SK-N-SH (cell line): Measurements from ENCODE around the gene COL3A1. TPM values are rescaled to one million over a fixed set of nuclear protein-coding genes. Genes with fewer than 3 reads are reported as not detected.

ENCODE experiments used
- CTCF ChIA-PET: fragments of 300-600, 350-600 bp; formaldehyde crosslinking; extraction: SDS; loops from one replicate; lab custom pipeline; 2021; lab: Yijun Ruan, JAX
- POLR2A ChIA-PET: fragments of 350-600 bp; sonication (Branson Sonifier 250); formaldehyde crosslinking; extraction: SDS; loops from one replicate; lab custom pipeline; 2020; ENCODE audit warnings: antibody characterized with exemption, inconsistent platforms; lab: Yijun Ruan, JAX
- DNase-seq: peaks from one replicate; pipeline ENCODE4 v3.0.0; 2012
- H2AFZ ChIP-seq: fragments of 200-600 bp; sonication (generic); 2 replicates; pipeline ENCODE4 v1.8.1; 2016; ENCODE audit warnings: antibody characterized with exemption, mild to moderate bottlenecking, low read depth
- H3F3A ChIP-seq: fragments of 200-600 bp; sonication (generic); replicated peaks from 2 replicates; pipeline ENCODE3; 2016; ENCODE audit warnings: antibody characterized with exemption, mild to moderate bottlenecking; ENCODE audit not compliant: insufficient read depth
- H3K27ac ChIP-seq, 2 experiments: fragments of 200-500 bp in 1 of 2; fragments of 200-600 bp in 1 of 2; sonication (Bioruptor generic) in 1 of 2; sonication (generic), shearing (Covaris generic) in 1 of 2; 2 replicates each; pipeline versions ENCODE4 v1.5.1 to v1.6.1; 2014 to 2016; ENCODE audit warnings: low read depth in 2 of 2, inconsistent platforms in 1 of 2, low read length in 1 of 2, mild to moderate bottlenecking in 1 of 2, mixed read lengths in 1 of 2
- H3K27me3 ChIP-seq: fragments of 200-600 bp; sonication (generic), shearing (Covaris generic); 2 replicates; pipeline ENCODE4 v1.6.1; 2016; ENCODE audit warnings: mixed run types; ENCODE audit not compliant: insufficient read depth
- H3K36me3 ChIP-seq, 2 experiments: fragments of 200-500 bp in 1 of 2; fragments of 200-600 bp in 1 of 2; sonication (Bioruptor generic) in 1 of 2; sonication (generic) in 1 of 2; replicated peaks in 1 of 2; 2 replicates each; pipeline versions ENCODE3 to v1.5.1; 2014 to 2016; ENCODE audit warnings: low read length in 1 of 2, mild to moderate bottlenecking in 1 of 2; ENCODE audit not compliant: insufficient read depth in 2 of 2, control insufficient read depth in 1 of 2
- H3K4me1 ChIP-seq, 2 experiments: fragments of 200-500 bp in 1 of 2; fragments of 200-600 bp in 1 of 2; sonication (Bioruptor generic) in 1 of 2; sonication (generic), shearing (Covaris generic) in 1 of 2; 2 replicates each; pipeline versions ENCODE4 v1.5.1 to v1.6.1; 2014 to 2016; ENCODE audit warnings: low read depth in 1 of 2, low read length in 1 of 2, mixed run types in 1 of 2; ENCODE audit not compliant: insufficient read depth in 2 of 2, control insufficient read depth in 1 of 2
- H3K4me2 ChIP-seq: fragments of 200-600 bp; sonication (generic), shearing (Covaris generic); 2 replicates; pipeline ENCODE4 v1.6.1; 2017; ENCODE audit warnings: mixed run types
- H3K4me3 ChIP-seq, 2 experiments: fragments of 200-500 bp in 1 of 2; fragments of 200-600 bp in 1 of 2; sonication (Bioruptor generic) in 1 of 2; sonication (generic), shearing (Covaris generic) in 1 of 2; 2 replicates each; pipeline versions ENCODE4 v1.5.1 to v1.8.1; 2014 to 2016; ENCODE audit warnings: low read depth in 2 of 2, inconsistent platforms in 1 of 2, low read length in 1 of 2, mild to moderate bottlenecking in 1 of 2, mixed read lengths in 1 of 2, moderate library complexity in 1 of 2
- H3K79me2 ChIP-seq: fragments of 200-600 bp; sonication (generic); 2 replicates; pipeline ENCODE4 v1.8.1; 2017; ENCODE audit warnings: mild to moderate bottlenecking; ENCODE audit not compliant: insufficient read depth
- H3K9ac ChIP-seq: fragments of 200-600 bp; sonication (generic); 2 replicates; pipeline ENCODE4 v1.6.1; 2017; ENCODE audit warnings: mixed run types
- H3K9me2 ChIP-seq: fragments of 200-600 bp; sonication (generic); 2 replicates; pipeline ENCODE4 v1.6.1; 2017; ENCODE audit warnings: mixed run types
- H3K9me3 ChIP-seq: fragments of 200-600 bp; sonication (generic); 2 replicates; pipeline ENCODE4 v1.6.1; 2017; ENCODE audit warnings: mixed run types, mild to moderate bottlenecking, moderate library complexity
- H4K20me1 ChIP-seq: fragments of 200-600 bp; sonication (generic); 2 replicates; pipeline ENCODE4 v1.6.1; 2017; ENCODE audit warnings: mild to moderate bottlenecking, mixed run types; ENCODE audit not compliant: insufficient read depth
- ELF1 ChIP-seq: IDR thresholded peaks from 2 replicates; pipeline ENCODE4 v1.4.0; 2012
- EP300 ChIP-seq, 2 experiments: IDR thresholded peaks; 2 replicates each; pipeline versions ENCODE4 v1.4.0 to v1.6.1; 2012; ENCODE audit warnings: borderline replicate concordance in 1 of 2, low read depth in 1 of 2, low read length in 1 of 2
- FOSL2 ChIP-seq: IDR thresholded peaks from 2 replicates; pipeline ENCODE4 v1.4.0; 2012; ENCODE audit warnings: low read depth, mild to moderate bottlenecking, moderate library complexity, borderline replicate concordance
- FOXJ3 ChIP-seq: sonication (generic); formaldehyde crosslinking; IDR thresholded peaks from 2 replicates; pipeline ENCODE4 v1.5.1; 2020; ENCODE audit warnings: mild to moderate bottlenecking, missing genetic modification reagents
- FOXM1 ChIP-seq: IDR thresholded peaks from 2 replicates; pipeline ENCODE4 v1.4.0; 2012; ENCODE audit warnings: low read depth, mild to moderate bottlenecking
- GABPA ChIP-seq: IDR thresholded peaks from 2 replicates; pipeline ENCODE4 v1.4.0; 2012; ENCODE audit warnings: low read depth, mild to moderate bottlenecking
- JUND ChIP-seq: IDR thresholded peaks from 2 replicates; pipeline ENCODE4 v1.4.0; 2012
- MEF2A ChIP-seq: IDR thresholded peaks from 2 replicates; pipeline ENCODE4 v1.4.0; 2012; ENCODE audit warnings: low read depth, borderline replicate concordance
- NFIC ChIP-seq: IDR thresholded peaks from 2 replicates; pipeline ENCODE4 v1.4.0; 2012; ENCODE audit warnings: borderline replicate concordance
- RFX5 ChIP-seq: IDR thresholded peaks from 2 replicates; pipeline ENCODE4 v1.6.1; 2012; ENCODE audit warnings: mild to moderate bottlenecking, improper control_type of control experiment, low read length
- RXRA ChIP-seq: IDR thresholded peaks from 2 replicates; pipeline ENCODE4 v1.4.0; 2012; ENCODE audit warnings: low read depth, mild to moderate bottlenecking, borderline replicate concordance
- SIN3A ChIP-seq: IDR thresholded peaks from 2 replicates; pipeline ENCODE4 v1.6.1; 2012; ENCODE audit warnings: low read depth, mild to moderate bottlenecking, low read length, moderate library complexity, borderline replicate concordance
- SMC3 ChIP-seq: IDR thresholded peaks from 2 replicates; pipeline ENCODE4 v1.6.1; 2012; ENCODE audit warnings: low read depth, low read length, improper control_type of control experiment
- YY1 ChIP-seq: IDR thresholded peaks from 2 replicates; pipeline ENCODE4 v1.4.0; 2012; ENCODE audit warnings: low read depth, mild to moderate bottlenecking
- WGBS: methylation state at CpG from one replicate; pipeline ENCODE4 v1.1.6; 2017; ENCODE audit warnings: low lambda C conversion rate; 5-methylcytosine and 5-hydroxymethylcytosine counted together
- polyA plus RNA-seq, 3 experiments: library from polyadenylated mRNA; depleted of rRNA; stranded (reverse); fragments of >200 nt; gene quantifications; 2 replicates each; pipeline ENCODE4 v1.2.3, GENCODE V29; 2012
- TF ChIP-seq, protein P1 (sequence below): IDR thresholded peaks from 2 replicates; pipeline ENCODE4 v1.4.0; 2012; ENCODE audit warnings: low read depth
- TF ChIP-seq, protein P2 (sequence below): IDR thresholded peaks from 2 replicates; pipeline ENCODE4 v1.4.0; 2012; ENCODE audit warnings: low read depth, borderline replicate concordance
- TF ChIP-seq, protein P3 (sequence below): fragments of 150-350 bp; IDR thresholded peaks from 2 replicates; pipeline ENCODE4 v1.6.1; 2017; ENCODE audit warnings: antibody characterized with exemption, low read length, low read depth, borderline replicate concordance
- TF ChIP-seq, protein P4 (sequence below): IDR thresholded peaks from 2 replicates; pipeline ENCODE4; 2012
- TF ChIP-seq, protein P5 (sequence below): fragments of 200-600 bp; sonication (generic); IDR thresholded peaks from 2 replicates; pipeline ENCODE4 v1.6.1; 2017; ENCODE audit warnings: antibody characterized with exemption, mild to moderate bottlenecking, moderate library complexity

COL3A1 gene
- polyA plus RNA-seq, 1 of the 3 experiments (the other 2 are of a cell fraction): 987 TPM

DNA sequence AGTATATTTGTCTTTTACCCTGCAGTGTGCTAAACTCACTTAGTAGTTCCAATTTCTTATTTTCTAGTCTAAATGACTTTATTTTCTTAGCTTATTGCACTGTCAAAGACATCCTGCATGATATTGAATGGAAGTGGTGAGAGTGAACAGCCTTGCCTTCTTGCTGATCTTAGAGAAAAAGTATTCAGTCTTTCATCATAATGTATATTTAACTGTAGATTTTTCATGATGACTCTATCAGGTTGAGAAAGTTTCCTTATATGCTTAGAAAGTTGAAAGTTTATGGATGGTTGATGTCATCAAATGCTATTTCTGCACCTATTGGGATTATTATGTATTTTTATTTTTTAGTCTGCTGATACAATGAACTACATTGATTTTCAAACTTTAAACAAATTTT lies 21.3 kb upstream of the COL3A1 start (continued):
- TF ChIP-seq, protein P1, sequence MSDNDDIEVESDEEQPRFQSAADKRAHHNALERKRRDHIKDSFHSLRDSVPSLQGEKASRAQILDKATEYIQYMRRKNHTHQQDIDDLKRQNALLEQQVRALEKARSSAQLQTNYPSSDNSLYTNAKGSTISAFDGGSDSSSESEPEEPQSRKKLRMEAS: no peak
- TF ChIP-seq RXRA: no peak
- TF ChIP-seq, protein P2, sequence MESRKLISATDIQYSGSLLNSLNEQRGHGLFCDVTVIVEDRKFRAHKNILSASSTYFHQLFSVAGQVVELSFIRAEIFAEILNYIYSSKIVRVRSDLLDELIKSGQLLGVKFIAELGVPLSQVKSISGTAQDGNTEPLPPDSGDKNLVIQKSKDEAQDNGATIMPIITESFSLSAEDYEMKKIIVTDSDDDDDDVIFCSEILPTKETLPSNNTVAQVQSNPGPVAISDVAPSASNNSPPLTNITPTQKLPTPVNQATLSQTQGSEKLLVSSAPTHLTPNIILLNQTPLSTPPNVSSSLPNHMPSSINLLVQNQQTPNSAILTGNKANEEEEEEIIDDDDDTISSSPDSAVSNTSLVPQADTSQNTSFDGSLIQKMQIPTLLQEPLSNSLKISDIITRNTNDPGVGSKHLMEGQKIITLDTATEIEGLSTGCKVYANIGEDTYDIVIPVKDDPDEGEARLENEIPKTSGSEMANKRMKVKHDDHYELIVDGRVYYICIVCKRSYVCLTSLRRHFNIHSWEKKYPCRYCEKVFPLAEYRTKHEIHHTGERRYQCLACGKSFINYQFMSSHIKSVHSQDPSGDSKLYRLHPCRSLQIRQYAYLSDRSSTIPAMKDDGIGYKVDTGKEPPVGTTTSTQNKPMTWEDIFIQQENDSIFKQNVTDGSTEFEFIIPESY: no peak
- TF ChIP-seq NFIC: no peak
- TF ChIP-seq FOXJ3 (CRISPR knock-in tag): no peak
- TF ChIP-seq MEF2A: no peak

DNA sequence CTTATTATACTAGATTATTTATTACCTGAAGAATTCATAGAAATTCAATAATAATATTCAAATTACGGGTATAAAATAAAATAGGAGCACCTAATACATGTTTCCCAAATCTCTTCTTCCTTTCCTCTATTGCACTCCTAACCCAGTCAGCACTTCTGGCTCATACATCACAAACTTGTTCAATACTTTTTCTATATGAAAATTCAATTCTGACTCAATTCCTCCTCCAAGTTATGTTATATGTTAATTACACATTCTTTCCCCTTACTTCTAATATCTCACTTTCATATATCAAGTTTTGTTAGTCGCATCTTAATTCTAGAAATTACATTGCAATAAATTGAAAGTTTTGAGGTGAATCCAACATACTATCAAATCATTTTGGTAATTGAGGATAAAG lies 17.9 kb upstream of the COL3A1 start:
- CTCF ChIA-PET: no interaction called here

DNA sequence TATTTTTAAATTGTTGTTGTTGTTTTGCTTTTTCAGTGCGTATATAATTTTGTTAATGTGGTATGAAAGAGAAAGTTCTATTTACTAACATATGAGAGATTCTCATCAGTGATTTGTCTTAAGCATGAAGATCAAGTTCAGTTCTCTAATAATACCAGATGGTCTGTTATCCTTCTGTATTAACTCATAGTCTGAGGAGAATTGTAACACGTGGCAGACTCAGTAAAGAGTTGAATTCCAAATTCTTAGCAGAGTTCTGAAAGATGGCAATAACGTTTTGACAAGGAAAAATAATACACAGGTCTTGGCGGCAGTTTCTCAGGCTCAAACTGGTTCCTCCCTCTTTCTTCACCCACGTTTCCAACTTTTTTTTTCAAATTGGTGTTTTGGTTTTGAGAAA lies 17.2 kb upstream of the COL3A1 start:
- H3K4me1 ChIP-seq: no peaks in the 10 kb centered on the region
- no peak overlapping the region for H3K4me2 ChIP-seq
- WGBS: 70% methylated on average over 5 of the region's 5 CpGs
- DNase-seq: no peak
- H2AFZ ChIP-seq: peak overlapping the region; percentile 24; the same call in 1 of the 2 replicates
- H3K36me3 ChIP-seq: no peaks in the 10 kb centered on the region
- H3K4me3 ChIP-seq: no peak overlapping the region
- H3K9ac ChIP-seq: no peak overlapping the region
- H3K9me3 ChIP-seq: no peaks in the 10 kb centered on the region
- H3K27ac ChIP-seq: no peak overlapping the region
- H4K20me1 ChIP-seq: no peaks in the 10 kb centered on the region
- no peaks in the 10 kb centered on the region for H3K9me2 ChIP-seq
- no peaks in the 10 kb centered on the region for H3K27me3 ChIP-seq
- peaks cover 4% of the 10 kb centered on the region for H3F3A ChIP-seq
- CTCF ChIA-PET: no interaction called here
- no peaks in the 10 kb centered on the region for H3K79me2 ChIP-seq
- POLR2A ChIA-PET: no interaction called here
- TF ChIP-seq, protein P3, sequence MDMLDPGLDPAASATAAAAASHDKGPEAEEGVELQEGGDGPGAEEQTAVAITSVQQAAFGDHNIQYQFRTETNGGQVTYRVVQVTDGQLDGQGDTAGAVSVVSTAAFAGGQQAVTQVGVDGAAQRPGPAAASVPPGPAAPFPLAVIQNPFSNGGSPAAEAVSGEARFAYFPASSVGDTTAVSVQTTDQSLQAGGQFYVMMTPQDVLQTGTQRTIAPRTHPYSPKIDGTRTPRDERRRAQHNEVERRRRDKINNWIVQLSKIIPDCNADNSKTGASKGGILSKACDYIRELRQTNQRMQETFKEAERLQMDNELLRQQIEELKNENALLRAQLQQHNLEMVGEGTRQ: no peak
- no peak for TF ChIP-seq ELF1
- no peak for TF ChIP-seq YY1
- no peak for TF ChIP-seq FOSL2
- no peak for TF ChIP-seq RFX5
- no peak for TF ChIP-seq GABPA
- TF ChIP-seq EP300 (IDR thresholded peaks at IDR 0.05; ENCODE audit: borderline replicate concordance in 1 of 2, low read depth in 1 of 2, low read length in 1 of 2): no peak
- no peak for TF ChIP-seq SIN3A
- no peak for TF ChIP-seq FOXJ3 (CRISPR knock-in tag)
- no peak for TF ChIP-seq MEF2A
- TF ChIP-seq, protein P4, sequence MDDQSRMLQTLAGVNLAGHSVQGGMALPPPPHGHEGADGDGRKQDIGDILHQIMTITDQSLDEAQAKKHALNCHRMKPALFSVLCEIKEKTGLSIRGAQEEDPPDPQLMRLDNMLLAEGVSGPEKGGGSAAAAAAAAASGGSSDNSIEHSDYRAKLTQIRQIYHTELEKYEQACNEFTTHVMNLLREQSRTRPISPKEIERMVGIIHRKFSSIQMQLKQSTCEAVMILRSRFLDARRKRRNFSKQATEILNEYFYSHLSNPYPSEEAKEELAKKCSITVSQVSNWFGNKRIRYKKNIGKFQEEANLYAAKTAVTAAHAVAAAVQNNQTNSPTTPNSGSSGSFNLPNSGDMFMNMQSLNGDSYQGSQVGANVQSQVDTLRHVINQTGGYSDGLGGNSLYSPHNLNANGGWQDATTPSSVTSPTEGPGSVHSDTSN: no peak
- TF ChIP-seq, protein P2: no peak
- TF ChIP-seq JUND: no peak

More for the DNA sequence above, 17.9 kb upstream of the COL3A1 start:
- TF ChIP-seq FOXM1: no peak
- TF ChIP-seq, protein P5, sequence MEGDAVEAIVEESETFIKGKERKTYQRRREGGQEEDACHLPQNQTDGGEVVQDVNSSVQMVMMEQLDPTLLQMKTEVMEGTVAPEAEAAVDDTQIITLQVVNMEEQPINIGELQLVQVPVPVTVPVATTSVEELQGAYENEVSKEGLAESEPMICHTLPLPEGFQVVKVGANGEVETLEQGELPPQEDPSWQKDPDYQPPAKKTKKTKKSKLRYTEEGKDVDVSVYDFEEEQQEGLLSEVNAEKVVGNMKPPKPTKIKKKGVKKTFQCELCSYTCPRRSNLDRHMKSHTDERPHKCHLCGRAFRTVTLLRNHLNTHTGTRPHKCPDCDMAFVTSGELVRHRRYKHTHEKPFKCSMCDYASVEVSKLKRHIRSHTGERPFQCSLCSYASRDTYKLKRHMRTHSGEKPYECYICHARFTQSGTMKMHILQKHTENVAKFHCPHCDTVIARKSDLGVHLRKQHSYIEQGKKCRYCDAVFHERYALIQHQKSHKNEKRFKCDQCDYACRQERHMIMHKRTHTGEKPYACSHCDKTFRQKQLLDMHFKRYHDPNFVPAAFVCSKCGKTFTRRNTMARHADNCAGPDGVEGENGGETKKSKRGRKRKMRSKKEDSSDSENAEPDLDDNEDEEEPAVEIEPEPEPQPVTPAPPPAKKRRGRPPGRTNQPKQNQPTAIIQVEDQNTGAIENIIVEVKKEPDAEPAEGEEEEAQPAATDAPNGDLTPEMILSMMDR: no peak
- no peak for TF ChIP-seq SMC3
- no peak for DNase-seq
- Histone ChIP-seq H3K4me2 (no peak overlapping the region), H3F3A (peaks cover 4% of the 10 kb centered on the region), H3K4me3 (no peak overlapping the region), H4K20me1 (no peaks in the 10 kb centered on the region), H3K4me1 (no peaks in the 10 kb centered on the region), H3K27ac (no peak overlapping the region), H3K79me2 (no peaks in the 10 kb centered on the region), H3K36me3 (no peaks in the 10 kb centered on the region), H3K9me3 (no peaks in the 10 kb centered on the region), H3K27me3 (no peaks in the 10 kb centered on the region), H3K9me2 (no peaks in the 10 kb centered on the region), H3K9ac (no peak overlapping the region), H2AFZ (no peak overlapping the region)
- POLR2A ChIA-PET: no interaction called here
- WGBS: 84% methylated on average over 2 of the region's 2 CpGs
